Fibroblast of lung (primary cell): Measurements from ENCODE around the gene NTSR2.

Experiments
- EZH2 ChIP-seq: IDR thresholded peaks from 2 replicates; pipeline ENCODE4 v1.5.1; 2012; ENCODE audit warnings: low read length, control low read depth, mild to moderate bottlenecking; ENCODE audit errors: missing control alignments
- TF ChIP-seq, protein P1 (sequence below), 2 donors: IDR thresholded peaks in 1 of 2; conservative IDR thresholded peaks in 1 of 2; 1 replicate in 1 of 2; 2 replicates in 1 of 2; pipeline ENCODE4 v1.5.1; 2011 to 2012; ENCODE audit warnings: low read length in 2 of 2, control low read depth in 1 of 2, inconsistent platforms in 1 of 2, low read depth in 1 of 2, mild to moderate bottlenecking in 1 of 2

DNA sequence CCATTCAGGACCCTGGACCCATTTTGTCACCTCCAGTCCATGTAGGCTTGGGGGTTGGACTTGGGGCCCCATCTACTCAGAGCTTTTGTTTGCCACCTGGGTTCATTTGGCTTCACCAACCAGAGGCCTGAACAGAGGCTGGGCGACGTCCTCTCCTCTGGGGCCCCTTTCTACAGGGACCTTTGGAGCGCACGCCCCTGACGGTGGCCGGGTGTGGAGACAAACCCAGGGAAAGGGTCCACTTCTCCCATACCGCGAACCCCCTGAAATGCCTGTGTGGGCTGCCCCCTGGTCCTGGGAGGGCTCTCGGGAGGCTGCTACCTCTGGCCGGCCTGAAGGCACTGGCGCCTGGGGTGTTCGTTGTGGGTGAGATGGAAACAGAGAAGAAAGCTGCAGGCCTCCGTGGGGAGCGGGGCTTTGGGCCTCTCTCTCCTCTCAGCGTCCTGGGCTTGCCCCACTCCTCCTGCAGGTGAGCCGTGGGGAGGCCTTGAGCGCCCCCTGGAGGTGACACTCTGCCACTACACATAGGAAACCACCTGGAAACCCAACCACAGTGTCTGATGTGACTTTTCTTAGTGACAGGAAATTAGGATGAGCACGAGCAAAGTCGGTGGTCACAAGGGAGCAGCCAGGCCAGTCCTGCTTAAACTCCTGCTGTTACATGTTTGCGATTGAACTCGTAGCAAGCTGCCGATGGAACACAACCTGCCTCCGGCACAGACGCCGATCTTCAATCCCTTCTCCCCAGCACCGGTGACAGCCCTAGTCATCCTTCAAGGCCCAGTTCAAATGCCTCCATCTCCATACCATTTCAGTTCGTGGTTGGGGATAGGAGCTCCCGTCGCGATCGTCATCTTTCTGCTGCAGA, 12.0 kb upstream of the NTSR2 start:
- TF ChIP-seq EZH2 = no peak
- TF ChIP-seq, protein P1, sequence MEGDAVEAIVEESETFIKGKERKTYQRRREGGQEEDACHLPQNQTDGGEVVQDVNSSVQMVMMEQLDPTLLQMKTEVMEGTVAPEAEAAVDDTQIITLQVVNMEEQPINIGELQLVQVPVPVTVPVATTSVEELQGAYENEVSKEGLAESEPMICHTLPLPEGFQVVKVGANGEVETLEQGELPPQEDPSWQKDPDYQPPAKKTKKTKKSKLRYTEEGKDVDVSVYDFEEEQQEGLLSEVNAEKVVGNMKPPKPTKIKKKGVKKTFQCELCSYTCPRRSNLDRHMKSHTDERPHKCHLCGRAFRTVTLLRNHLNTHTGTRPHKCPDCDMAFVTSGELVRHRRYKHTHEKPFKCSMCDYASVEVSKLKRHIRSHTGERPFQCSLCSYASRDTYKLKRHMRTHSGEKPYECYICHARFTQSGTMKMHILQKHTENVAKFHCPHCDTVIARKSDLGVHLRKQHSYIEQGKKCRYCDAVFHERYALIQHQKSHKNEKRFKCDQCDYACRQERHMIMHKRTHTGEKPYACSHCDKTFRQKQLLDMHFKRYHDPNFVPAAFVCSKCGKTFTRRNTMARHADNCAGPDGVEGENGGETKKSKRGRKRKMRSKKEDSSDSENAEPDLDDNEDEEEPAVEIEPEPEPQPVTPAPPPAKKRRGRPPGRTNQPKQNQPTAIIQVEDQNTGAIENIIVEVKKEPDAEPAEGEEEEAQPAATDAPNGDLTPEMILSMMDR (conservative IDR thresholded peaks at IDR 0.05 in 1 of 2, IDR thresholded peaks at IDR 0.05 in 1 of 2; ENCODE audit: low read depth in 1 of 2, low read length in 2 of 2) = peak; percentile 61 to 89
